Liver (tissue), 9 donors: Measurements from ENCODE around the gene FTO. TPM values are rescaled to one million over a fixed set of nuclear protein-coding genes. Genes with fewer than 3 reads are reported as not detected.

ENCODE experiments used
- DNase-seq: peaks from one replicate; pipeline ENCODE4 v3.0.0-alpha.2; 2017; ENCODE audit warnings: low spot score
- H3K27ac ChIP-seq, 2 donors: one replicate each; pipeline ENCODE4 v1.7.0; 2013; ENCODE audit warnings: inconsistent platforms in 2 of 2, low read length in 2 of 2, control low read depth in 1 of 2, low read depth in 1 of 2, mild to moderate bottlenecking in 1 of 2
- H3K27me3 ChIP-seq, 4 donors: one replicate each; pipeline versions ENCODE4 v1.6.1 to v1.7.0; 2013; ENCODE audit warnings: low read length in 3 of 4, inconsistent platforms in 1 of 4, mild to moderate bottlenecking in 1 of 4, moderate library complexity in 1 of 4; ENCODE audit not compliant: control insufficient read depth in 4 of 4, insufficient read depth in 4 of 4
- H3K36me3 ChIP-seq, 4 donors: one replicate each; pipeline versions ENCODE4 v1.6.1 to v1.7.0; 2013; ENCODE audit warnings: low read length in 3 of 4, mild to moderate bottlenecking in 3 of 4, low read depth in 1 of 4, moderate library complexity in 1 of 4; ENCODE audit not compliant: control insufficient read depth in 4 of 4, insufficient read depth in 3 of 4
- H3K4me1 ChIP-seq, 4 donors: one replicate each; pipeline versions ENCODE4 v1.6.1 to v1.7.0; 2013; ENCODE audit warnings: low read length in 3 of 4, mild to moderate bottlenecking in 3 of 4, moderate library complexity in 1 of 4; ENCODE audit not compliant: control insufficient read depth in 4 of 4, insufficient read depth in 4 of 4
- H3K4me3 ChIP-seq, 3 donors: one replicate each; pipeline versions ENCODE4 v1.6.1 to v1.7.0; 2013; ENCODE audit warnings: low read length in 3 of 3, control low read depth in 1 of 3, low read depth in 1 of 3, mild to moderate bottlenecking in 1 of 3
- H3K9ac ChIP-seq, 2 donors: one replicate each; pipeline ENCODE4 v1.7.0; 2013; ENCODE audit warnings: low read length in 2 of 2, mild to moderate bottlenecking in 2 of 2, moderate library complexity in 2 of 2, control low read depth in 1 of 2, low read depth in 1 of 2
- H3K9me3 ChIP-seq, 4 donors: one replicate each; pipeline versions ENCODE4 v1.6.1 to v1.7.0; 2013; ENCODE audit warnings: low read length in 3 of 4; ENCODE audit not compliant: control insufficient read depth in 4 of 4
- EGR1 ChIP-seq, 2 donors: IDR thresholded peaks; 2 replicates each; pipeline ENCODE4 v1.6.1; 2016 to 2018; ENCODE audit warnings: antibody characterized with exemption in 2 of 2, low read depth in 2 of 2
- FOXA1 ChIP-seq: IDR thresholded peaks from 2 replicates; pipeline ENCODE4 v1.6.1; 2016; ENCODE audit warnings: antibody characterized with exemption
- FOXA2 ChIP-seq: IDR thresholded peaks from 2 replicates; pipeline ENCODE4 v1.6.1; 2016; ENCODE audit warnings: antibody characterized with exemption
- GABPA ChIP-seq, 2 donors: IDR thresholded peaks in 1 of 2; conservative IDR thresholded peaks in 1 of 2; 2 replicates each; pipeline ENCODE4 v1.6.1; 2016; ENCODE audit warnings: antibody characterized with exemption in 2 of 2, mild to moderate bottlenecking in 1 of 2, moderate library complexity in 1 of 2
- HNF4G ChIP-seq: IDR thresholded peaks from 2 replicates; pipeline ENCODE4 v1.6.1; 2016; ENCODE audit warnings: antibody characterized with exemption
- JUND ChIP-seq, 2 donors: IDR thresholded peaks; 2 replicates each; pipeline ENCODE4 v1.6.1; 2016; ENCODE audit warnings: antibody characterized with exemption in 2 of 2
- NR2F2 ChIP-seq: IDR thresholded peaks from 2 replicates; pipeline ENCODE4 v1.6.1; 2016; ENCODE audit warnings: antibody characterized with exemption
- SP1 ChIP-seq: IDR thresholded peaks from 2 replicates; pipeline ENCODE4 v1.6.1; 2018; ENCODE audit warnings: antibody characterized with exemption, mild to moderate bottlenecking
- TAF1 ChIP-seq: conservative IDR thresholded peaks from 2 replicates; pipeline ENCODE4 v1.6.1; 2016; ENCODE audit warnings: antibody characterized with exemption, mild to moderate bottlenecking
- YY1 ChIP-seq: IDR thresholded peaks from 2 replicates; pipeline ENCODE4 v1.6.1; 2016; ENCODE audit warnings: antibody characterized with exemption, mild to moderate bottlenecking
- WGBS: extraction: QIAGEN DNeasy Blood & Tissue Kit; methylation state at CpG from one replicate; pipeline ENCODE4 v1.1.7; 2013; 5-methylcytosine and 5-hydroxymethylcytosine counted together
- polyA plus RNA-seq, 2 donors: library from polyadenylated mRNA; stranded (reverse) in 1 of 2; unstranded in 1 of 2; fragments of 200-250 nt in 1 of 2; fragments of >200 nt in 1 of 2; fragmentation: Nextera tagmentation in 1 of 2; extraction: Ambion mirVana in 1 of 2; gene quantifications; one replicate each; pipeline versions ENCODE4 v1.2.1 to v1.2.3, GENCODE V29; 2013 to 2015
- total RNA-seq, 2 donors: library from RNA; depleted of rRNA; stranded (reverse); fragments of >200 nt; gene quantifications; one replicate each; pipeline ENCODE4 v1.2.3, GENCODE V29; 2014
- TF ChIP-seq, protein P1 (sequence below): fragments of 150-350 bp; IDR thresholded peaks from 2 replicates; pipeline ENCODE4 v1.5.1; 2017; ENCODE audit warnings: improper control_type of control experiment, low read depth, low read length; ENCODE audit not compliant: missing input control
- TF ChIP-seq, protein P2 (sequence below): IDR thresholded peaks from 2 replicates; pipeline ENCODE4 v1.6.1; 2016; ENCODE audit warnings: antibody characterized with exemption, mild to moderate bottlenecking
- TF ChIP-seq, protein P3 (sequence below): IDR thresholded peaks from 2 replicates; pipeline ENCODE4 v1.6.1; 2016; ENCODE audit warnings: antibody characterized with exemption
- donor health status: healthy.
- donor health status: healthy.
- donor health status: healthy.
- donor health status: healthy.
- donor health status: healthy.

Gene FTO
- total and polyA plus RNA-seq, 4 donors, result 12.0 to 54.2 (median 24.6) TPM

DNA sequence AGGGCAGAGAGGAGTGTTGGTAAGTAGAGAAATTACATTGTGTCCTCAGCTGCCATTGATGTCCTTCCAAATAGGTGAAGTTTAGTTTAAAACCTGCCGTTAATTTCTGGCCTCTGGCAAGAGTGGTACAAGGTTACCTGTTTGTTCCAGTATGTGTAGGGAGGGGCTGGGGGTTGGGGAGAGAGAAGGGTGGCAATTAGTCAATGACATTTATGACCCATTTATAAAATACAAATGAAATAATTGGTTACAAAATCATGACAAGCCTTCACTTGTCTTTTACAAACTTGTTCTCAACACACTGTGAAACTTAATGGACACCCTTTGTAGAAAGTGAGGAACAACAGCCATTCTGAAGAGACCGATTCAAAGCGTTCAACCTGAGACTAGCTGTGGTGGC, 281.0 kb downstream of the FTO start:
- 81% methylated on average over 3 of the region's 3 CpGs for WGBS
- H3K4me3 ChIP-seq, result no peak overlapping the region
- no peaks in the 10 kb centered on the region for H3K36me3 ChIP-seq
- TF ChIP-seq SP1 (no peak), TAF1 (no peak)
- TF ChIP-seq, protein P1, sequence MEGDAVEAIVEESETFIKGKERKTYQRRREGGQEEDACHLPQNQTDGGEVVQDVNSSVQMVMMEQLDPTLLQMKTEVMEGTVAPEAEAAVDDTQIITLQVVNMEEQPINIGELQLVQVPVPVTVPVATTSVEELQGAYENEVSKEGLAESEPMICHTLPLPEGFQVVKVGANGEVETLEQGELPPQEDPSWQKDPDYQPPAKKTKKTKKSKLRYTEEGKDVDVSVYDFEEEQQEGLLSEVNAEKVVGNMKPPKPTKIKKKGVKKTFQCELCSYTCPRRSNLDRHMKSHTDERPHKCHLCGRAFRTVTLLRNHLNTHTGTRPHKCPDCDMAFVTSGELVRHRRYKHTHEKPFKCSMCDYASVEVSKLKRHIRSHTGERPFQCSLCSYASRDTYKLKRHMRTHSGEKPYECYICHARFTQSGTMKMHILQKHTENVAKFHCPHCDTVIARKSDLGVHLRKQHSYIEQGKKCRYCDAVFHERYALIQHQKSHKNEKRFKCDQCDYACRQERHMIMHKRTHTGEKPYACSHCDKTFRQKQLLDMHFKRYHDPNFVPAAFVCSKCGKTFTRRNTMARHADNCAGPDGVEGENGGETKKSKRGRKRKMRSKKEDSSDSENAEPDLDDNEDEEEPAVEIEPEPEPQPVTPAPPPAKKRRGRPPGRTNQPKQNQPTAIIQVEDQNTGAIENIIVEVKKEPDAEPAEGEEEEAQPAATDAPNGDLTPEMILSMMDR, result no peak
- TF ChIP-seq, protein P2, sequence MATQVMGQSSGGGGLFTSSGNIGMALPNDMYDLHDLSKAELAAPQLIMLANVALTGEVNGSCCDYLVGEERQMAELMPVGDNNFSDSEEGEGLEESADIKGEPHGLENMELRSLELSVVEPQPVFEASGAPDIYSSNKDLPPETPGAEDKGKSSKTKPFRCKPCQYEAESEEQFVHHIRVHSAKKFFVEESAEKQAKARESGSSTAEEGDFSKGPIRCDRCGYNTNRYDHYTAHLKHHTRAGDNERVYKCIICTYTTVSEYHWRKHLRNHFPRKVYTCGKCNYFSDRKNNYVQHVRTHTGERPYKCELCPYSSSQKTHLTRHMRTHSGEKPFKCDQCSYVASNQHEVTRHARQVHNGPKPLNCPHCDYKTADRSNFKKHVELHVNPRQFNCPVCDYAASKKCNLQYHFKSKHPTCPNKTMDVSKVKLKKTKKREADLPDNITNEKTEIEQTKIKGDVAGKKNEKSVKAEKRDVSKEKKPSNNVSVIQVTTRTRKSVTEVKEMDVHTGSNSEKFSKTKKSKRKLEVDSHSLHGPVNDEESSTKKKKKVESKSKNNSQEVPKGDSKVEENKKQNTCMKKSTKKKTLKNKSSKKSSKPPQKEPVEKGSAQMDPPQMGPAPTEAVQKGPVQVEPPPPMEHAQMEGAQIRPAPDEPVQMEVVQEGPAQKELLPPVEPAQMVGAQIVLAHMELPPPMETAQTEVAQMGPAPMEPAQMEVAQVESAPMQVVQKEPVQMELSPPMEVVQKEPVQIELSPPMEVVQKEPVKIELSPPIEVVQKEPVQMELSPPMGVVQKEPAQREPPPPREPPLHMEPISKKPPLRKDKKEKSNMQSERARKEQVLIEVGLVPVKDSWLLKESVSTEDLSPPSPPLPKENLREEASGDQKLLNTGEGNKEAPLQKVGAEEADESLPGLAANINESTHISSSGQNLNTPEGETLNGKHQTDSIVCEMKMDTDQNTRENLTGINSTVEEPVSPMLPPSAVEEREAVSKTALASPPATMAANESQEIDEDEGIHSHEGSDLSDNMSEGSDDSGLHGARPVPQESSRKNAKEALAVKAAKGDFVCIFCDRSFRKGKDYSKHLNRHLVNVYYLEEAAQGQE, result no peak
- H3K9ac ChIP-seq, result no peak overlapping the region
- H3K27me3 ChIP-seq, result no peaks in the 10 kb centered on the region
- DNase-seq, result no peak
- no peak overlapping the region for H3K27ac ChIP-seq
- no peaks in the 10 kb centered on the region for H3K9me3 ChIP-seq
- H3K4me1 ChIP-seq, result no peaks in the 10 kb centered on the region

DNA sequence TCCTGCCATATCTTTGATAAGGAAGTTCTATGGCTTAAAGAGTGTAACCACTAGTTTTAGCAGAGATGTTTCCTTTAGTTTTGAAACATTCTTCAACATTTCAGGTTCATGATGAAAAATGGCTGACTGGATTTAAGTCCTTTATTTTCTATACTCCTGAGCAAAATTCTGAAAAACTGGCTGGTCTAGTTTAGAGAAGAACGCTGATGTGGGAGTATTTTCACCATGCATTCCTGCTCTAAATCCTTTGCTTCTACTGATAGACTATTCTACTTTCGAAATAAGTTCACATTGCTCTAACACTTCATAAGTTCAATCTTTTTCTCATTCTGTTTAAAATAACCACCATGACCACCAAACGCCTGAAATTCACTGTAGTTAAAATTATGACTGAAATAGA, 281.9 kb downstream of the FTO start:
- H3K4me3 ChIP-seq, result no peak overlapping the region
- H3K9ac ChIP-seq, result no peak overlapping the region
- H3K27ac ChIP-seq, result no peak overlapping the region
- no peak for DNase-seq
- TF ChIP-seq EGR1 (IDR thresholded peaks at IDR 0.05; ENCODE audit: low read depth in 2 of 2) (no peak), HNF4G (no peak), FOXA2 (no peak), YY1 (no peak), FOXA1 (no peak), NR2F2 (no peak), GABPA (IDR thresholded peaks at IDR 0.05 in 1 of 2, conservative IDR thresholded peaks at IDR 0.05 in 1 of 2) (no peak), JUND (IDR thresholded peaks at IDR 0.05) (no peak)
- TF ChIP-seq, protein P3, sequence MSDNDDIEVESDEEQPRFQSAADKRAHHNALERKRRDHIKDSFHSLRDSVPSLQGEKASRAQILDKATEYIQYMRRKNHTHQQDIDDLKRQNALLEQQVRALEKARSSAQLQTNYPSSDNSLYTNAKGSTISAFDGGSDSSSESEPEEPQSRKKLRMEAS, result no peak
- TF ChIP-seq, protein P2, result no peak
- no peaks in the 10 kb centered on the region for H3K36me3 ChIP-seq
- H3K27me3 ChIP-seq, result no peaks in the 10 kb centered on the region
- 94% methylated on average over 3 of the region's 3 CpGs for WGBS
- no peaks in the 10 kb centered on the region for H3K9me3 ChIP-seq
- no peaks in the 10 kb centered on the region for H3K4me1 ChIP-seq
